K562 (cell line): ENCODE data around the gene IFNK. TPM values are rescaled to one million over a fixed set of nuclear protein-coding genes. Genes with fewer than 3 reads are reported as not detected.

Source experiments
- CCAR2 ChIP-seq: fragments of 200-400 bp; formaldehyde crosslinking; IDR thresholded peaks from 2 replicates; pipeline ENCODE4 v1.6.1; 2017; ENCODE audit warnings: mild to moderate bottlenecking, low read depth, low read length
- CTCF ChIP-seq, 3 experiments: IDR thresholded peaks in 2 of 3; conservative IDR thresholded peaks in 1 of 3; 2 replicates each; pipeline ENCODE4 v1.5.1; 2011 to 2012; ENCODE audit warnings: low read length in 3 of 3, mild to moderate bottlenecking in 3 of 3, control low read depth in 2 of 3, improper control_type of control experiment in 1 of 3, inconsistent platforms in 1 of 3, low read depth in 1 of 3, mixed read lengths in 1 of 3, moderate library complexity in 1 of 3; ENCODE audit not compliant: insufficient read depth in 2 of 3
- PHF8 ChIP-seq: fragments of 200-600 bp; sonication (generic); IDR thresholded peaks from 2 replicates; pipeline ENCODE4 v1.6.1; 2012; ENCODE audit warnings: mixed run types, mild to moderate bottlenecking, inconsistent platforms, low read length, moderate library complexity, borderline replicate concordance
- RBM17 ChIP-seq: fragments of 200-400 bp; formaldehyde crosslinking; IDR thresholded peaks from 2 replicates; pipeline ENCODE4 v1.6.1; 2017; ENCODE audit warnings: low read depth, mild to moderate bottlenecking, low read length, borderline replicate concordance
- RFX1 ChIP-seq: fragments of 450-650 bp; IDR thresholded peaks from 2 replicates; pipeline ENCODE4 v1.6.1; 2016; ENCODE audit warnings: mild to moderate bottlenecking, moderate library complexity
- TAF1 ChIP-seq: IDR thresholded peaks from 2 replicates; pipeline ENCODE4 v1.6.1; 2011; ENCODE audit warnings: mild to moderate bottlenecking, low read length, moderate library complexity; ENCODE audit not compliant: insufficient read depth, control insufficient read depth, severe bottlenecking; ENCODE audit errors: extremely low read depth
- ZFX ChIP-seq: sonication (generic); formaldehyde crosslinking; IDR thresholded peaks from 2 replicates; pipeline ENCODE4 v1.8.0; 2022; ENCODE audit warnings: mild to moderate bottlenecking, missing genetic modification reagents, moderate library complexity
- ZNF232 ChIP-seq: sonication (generic); formaldehyde crosslinking; IDR thresholded peaks from 2 replicates; pipeline ENCODE4 v1.8.0; 2022; ENCODE audit warnings: mild to moderate bottlenecking, missing genetic modification reagents
- polyA plus RNA-seq, 8 experiments: library from polyadenylated mRNA; depleted of rRNA in 4 of 8; stranded (reverse) in 5 of 8; unstranded in 3 of 8; fragments of >200 nt; fragmentation: Nextera tagmentation in 2 of 8; fragmentation: Illumina TruSeq in 1 of 8; extraction: Ambion mirVana in 2 of 8; extraction: Trizol in 1 of 8; gene quantifications; 2 replicates each; pipeline versions ENCODE4 v1.2.1 to v1.2.3, GENCODE V29; 2011 to 2014; ENCODE audit warnings: inconsistent platforms in 1 of 8, missing spikeins in 1 of 8
- total RNA-seq, 7 experiments: library from RNA; depleted of rRNA in 6 of 7; stranded (reverse); fragments of >200 nt in 6 of 7; fragmentation: Illumina TruSeq in 2 of 7; extraction: Trizol in 2 of 7; gene quantifications; 2 replicates each; pipeline versions ENCODE4 v1.2.1 to v1.2.3, GENCODE V29; 2011 to 2021; ENCODE audit warnings: low replicate concordance in 1 of 7
- TF ChIP-seq, protein P1 (sequence below), 2 experiments: IDR thresholded peaks; 2 replicates each; pipeline ENCODE4 v1.6.1; 2011; ENCODE audit warnings: borderline replicate concordance in 1 of 2, control low read depth in 1 of 2, low read depth in 1 of 2, low read length in 1 of 2, mild to moderate bottlenecking in 1 of 2, mixed read lengths in 1 of 2, moderate library complexity in 1 of 2; ENCODE audit not compliant: insufficient read depth in 1 of 2, insufficient read length in 1 of 2, poor library complexity in 1 of 2, severe bottlenecking in 1 of 2; ENCODE audit errors: extremely low read depth in 1 of 2

Gene IFNK
- total and polyA plus RNA-seq, 9 of the 15 experiments (the other 6 are each of a cell fraction or from before 2014, with no cell fraction given): 0.11 TPM; not detected in 8

- peak; percentile 40 for TF ChIP-seq TAF1
- TF ChIP-seq ZFX (CRISPR knock-in tag): peak; percentile 37; the same call in 1 of the 2 replicates
- TF ChIP-seq CTCF (IDR thresholded peaks at IDR 0.05 in 2 of 3, conservative IDR thresholded peaks at IDR 0.05 in 1 of 3; ENCODE audit: insufficient read depth in 2 of 3, low read depth in 1 of 3, low read length in 3 of 3): peak; percentile 47 to 57 (median 55); a peak in 5 of 6 replicates
- TF ChIP-seq, protein P1, sequence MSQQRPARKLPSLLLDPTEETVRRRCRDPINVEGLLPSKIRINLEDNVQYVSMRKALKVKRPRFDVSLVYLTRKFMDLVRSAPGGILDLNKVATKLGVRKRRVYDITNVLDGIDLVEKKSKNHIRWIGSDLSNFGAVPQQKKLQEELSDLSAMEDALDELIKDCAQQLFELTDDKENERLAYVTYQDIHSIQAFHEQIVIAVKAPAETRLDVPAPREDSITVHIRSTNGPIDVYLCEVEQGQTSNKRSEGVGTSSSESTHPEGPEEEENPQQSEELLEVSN (IDR thresholded peaks at IDR 0.05; ENCODE audit: borderline replicate concordance in 1 of 2, extremely low read depth in 1 of 2, insufficient read depth in 1 of 2, insufficient read length in 1 of 2, low read depth in 1 of 2, low read length in 1 of 2, poor library complexity in 1 of 2, severe bottlenecking in 1 of 2): peak in 1 of 2 experiments; percentile 61
- no peak for TF ChIP-seq RFX1
- TF ChIP-seq ZNF232: no peak
- TF ChIP-seq CCAR2: no peak
- no peak for TF ChIP-seq RBM17
- TF ChIP-seq PHF8: peak; percentile 26; the same call in 1 of the 2 replicates
These were observed 5.5 kb downstream of the IFNK start, which contains the start of gene MOB3B (continued) for GRCh38 chr9:27529316-27530278.
